GM19193 (cell line): ENCODE data around the gene ACTR6.

ENCODE experiments used
- POLR2A ChIP-seq: IDR thresholded peaks from 4 replicates; pipeline ENCODE4 v1.6.1; 2011; ENCODE audit not compliant: insufficient read depth, insufficient read length; ENCODE audit errors: extremely low read depth

Gene ACTR6

GRCh38 chr12:100207311-100207710 is 6.7 kb downstream of the ACTR6 start:
- no peak for TF ChIP-seq POLR2A

- TF ChIP-seq POLR2A: no peak
Observed at GRCh38 chr12:100208834-100209233, 8.2 kb downstream of the ACTR6 start.

GRCh38 chr12:100211698-100212097 is 11.1 kb downstream of the ACTR6 start:
- no peak for TF ChIP-seq POLR2A

- TF ChIP-seq POLR2A: no peak
Observed at GRCh38 chr12:100213016-100213891, 12.6 kb downstream of the ACTR6 start.

GRCh38 chr12:100214518-100214917 is 13.9 kb downstream of the ACTR6 start:
- no peak for TF ChIP-seq POLR2A

GRCh38 chr12:100215209-100215608 is 14.6 kb downstream of the ACTR6 start:
- TF ChIP-seq POLR2A: no peak

GRCh38 chr12:100216337-100216736 is 15.7 kb downstream of the ACTR6 start:
- no peak for TF ChIP-seq POLR2A

GRCh38 chr12:100219328-100220109 is 18.9 kb downstream of the ACTR6 start:
- TF ChIP-seq POLR2A: no peak

GRCh38 chr12:100221523-100221922 is 20.9 kb downstream of the ACTR6 start:
- TF ChIP-seq POLR2A: no peak

- TF ChIP-seq POLR2A: no peak
Observed at GRCh38 chr12:100225491-100225890, 24.9 kb downstream of the ACTR6 start.

GRCh38 chr12:100229036-100229635 is 28.5 kb downstream of the ACTR6 start:
- TF ChIP-seq POLR2A: no peak

GRCh38 chr12:100229876-100230275 is 29.3 kb downstream of the ACTR6 start:
- TF ChIP-seq POLR2A: no peak

- no peak for TF ChIP-seq POLR2A
Observed at GRCh38 chr12:100234166-100234565, 33.6 kb downstream of the ACTR6 start.

- TF ChIP-seq POLR2A: no peak
Observed at GRCh38 chr12:100234591-100235304, 34.1 kb downstream of the ACTR6 start.

GRCh38 chr12:100238801-100239200 is 38.2 kb downstream of the ACTR6 start:
- TF ChIP-seq POLR2A: no peak
